HK-2 (cell line): ENCODE results near the gene UNK.
"Not testable (repeated sequence)": the region's sequence is repeated elsewhere in the genome, so short reads cannot be mapped to it uniquely, and the experiment has no call there.

Experiments
- DNase-seq: peaks from one replicate; pipeline ENCODE4 v3.0.0-alpha.2; 2018; ENCODE audit not compliant: unreplicated experiment

UNK gene

GRCh38 chr17:75849279-75849646 is 64.7 kb downstream of the UNK start:
- no peak for DNase-seq

- no peak for DNase-seq
These were observed 65.1 kb downstream of the UNK start for GRCh38 chr17:75849724-75850123.

GRCh38 chr17:75850928-75851692 is 66.5 kb downstream of the UNK start:
- no peak for DNase-seq

GRCh38 chr17:75851693-75851991 is 67.0 kb downstream of the UNK start:
- DNase-seq = not testable (repeated sequence)

- DNase-seq = no peak
These were observed 68.8 kb downstream of the UNK start for GRCh38 chr17:75853433-75853832.

- DNase-seq = peak; percentile 56
These were observed 69.6 kb downstream of the UNK start for GRCh38 chr17:75854101-75854748.

GRCh38 chr17:75854881-75855309 is 70.3 kb downstream of the UNK start:
- DNase-seq = no peak

- peak; percentile 97 for DNase-seq
These were observed 70.9 kb downstream of the UNK start, which contains the start of gene WBP2 for GRCh38 chr17:75855310-75856061. TSS of gene WBP2 (minus strand) at chr17:75855335. CDS start at chr17:75855297, 38 bp downstream.

GRCh38 chr17:75856062-75856756 is 71.6 kb downstream of the UNK start:
- DNase-seq = no peak

GRCh38 chr17:75859358-75859757 is 74.8 kb downstream of the UNK start:
- not testable (repeated sequence) for DNase-seq

- DNase-seq = no peak
These were observed 77.3 kb downstream of the UNK start for GRCh38 chr17:75861927-75862317.

GRCh38 chr17:75864448-75864871 is 79.9 kb downstream of the UNK start:
- DNase-seq = no peak

- DNase-seq = not testable (repeated sequence)
These were observed 80.3 kb downstream of the UNK start for GRCh38 chr17:75864887-75865286.

- not testable (repeated sequence) for DNase-seq
These were observed 81.0 kb downstream of the UNK start for GRCh38 chr17:75865404-75866188.

- DNase-seq = not testable (repeated sequence)
These were observed 84.2 kb downstream of the UNK start for GRCh38 chr17:75868730-75869281.

- DNase-seq = no peak
These were observed 84.9 kb downstream of the UNK start for GRCh38 chr17:75869282-75870141.

- DNase-seq = not testable (repeated sequence)
These were observed 85.6 kb downstream of the UNK start for GRCh38 chr17:75870228-75870627.

GRCh38 chr17:75872434-75873351 is 88.1 kb downstream of the UNK start:
- peak; percentile 67 for DNase-seq
